Panc1 (cell line): ENCODE measurements around the gene TPSB2.
"Not testable (repeated sequence)": the region's sequence is repeated elsewhere in the genome, so short reads cannot be mapped to it uniquely, and the experiment has no call there.

Source experiments
- CTCF ChIP-seq: fragments of 450-650 bp; IDR thresholded peaks from 2 replicates; pipeline ENCODE4 v1.5.1; 2017; ENCODE audit warnings: mild to moderate bottlenecking
- POLR2AphosphoS5 ChIP-seq: IDR thresholded peaks from 2 replicates; pipeline ENCODE4 v1.6.1; 2012; ENCODE audit warnings: mild to moderate bottlenecking, low read depth, low read length, moderate library complexity
- REST ChIP-seq, 2 experiments: IDR thresholded peaks; 2 replicates each; pipeline ENCODE4 v1.6.1; 2011 to 2012; ENCODE audit warnings: low read depth in 2 of 2, control low read depth in 1 of 2, low read length in 1 of 2, mild to moderate bottlenecking in 1 of 2, moderate library complexity in 1 of 2; ENCODE audit not compliant: insufficient read depth in 1 of 2
- SIN3A ChIP-seq: IDR thresholded peaks from 2 replicates; pipeline ENCODE4 v1.6.1; 2012; ENCODE audit warnings: low read depth, mild to moderate bottlenecking, low read length, moderate library complexity, borderline replicate concordance; ENCODE audit not compliant: insufficient read depth

GRCh38 chr16:1225728-1226311 lies 4.2 kb downstream of the TPSB2 start:
- TF ChIP-seq POLR2AphosphoS5; SIN3A; CTCF; REST (IDR thresholded peaks at IDR 0.05; ENCODE audit: insufficient read depth in 1 of 2, low read depth in 2 of 2, low read length in 1 of 2): not testable (repeated sequence)
